Activated CD4-positive, CD25-positive, alpha-beta regulatory T cell treated with anti-CD3 and anti-CD28 coated beads, Interleukin-2, amount 50 U/mL, for 24 hours (primary cell): ENCODE results near the gene LRRC38.
"Not testable (repeated sequence)": the region's sequence is repeated elsewhere in the genome, so short reads cannot be mapped to it uniquely, and the experiment has no call there.

ENCODE experiments used
- ATAC-seq, 2 donors: fragments of 150-1000 bp; cut with Tn5 transposase; one replicate each; pipeline ENCODE4 v1.10.0; 2021; ENCODE audit warnings: mild to moderate bottlenecking in 1 of 2, moderate library complexity in 1 of 2

Gene LRRC38

GRCh38 chr1:13456904-13457532 is 56.8 kb downstream of the LRRC38 start:
- ATAC-seq = no peak

GRCh38 chr1:13451399-13451965 is 62.3 kb downstream of the LRRC38 start:
- no peak for ATAC-seq

GRCh38 chr1:13450204-13450603 is 63.6 kb downstream of the LRRC38 start:
- no peak for ATAC-seq

GRCh38 chr1:13443335-13443979 is 70.3 kb downstream of the LRRC38 start:
- no peak for ATAC-seq

- not testable (repeated sequence) for ATAC-seq
Measured at GRCh38 chr1:13439104-13439783, 74.6 kb downstream of the LRRC38 start.

GRCh38 chr1:13435458-13435857 is 78.3 kb downstream of the LRRC38 start:
- ATAC-seq = no peak

GRCh38 chr1:13433694-13434358 is 80.0 kb downstream of the LRRC38 start:
- not testable (repeated sequence) for ATAC-seq

- no peak for ATAC-seq
Measured at GRCh38 chr1:13432251-13432650, 81.6 kb downstream of the LRRC38 start.

- ATAC-seq = no peak
Measured at GRCh38 chr1:13430495-13430894, 83.3 kb downstream of the LRRC38 start.
